ENCODE results near the gene SCAF8. TPM values are rescaled to one million over a fixed set of nuclear protein-coding genes. Genes with fewer than 3 reads are reported as not detected.
A peak's percentile ranks its signal among the peaks of the same experiment; 100 is the strongest.
"Not testable (repeated sequence)": the region's sequence is repeated elsewhere in the genome, so short reads cannot be mapped to it uniquely, and the experiment has no call there.

Gene SCAF8
- total RNA-seq, 4 donors from 2014 or later = 33.8 to 49.3 (median 41.7) TPM

DNA sequence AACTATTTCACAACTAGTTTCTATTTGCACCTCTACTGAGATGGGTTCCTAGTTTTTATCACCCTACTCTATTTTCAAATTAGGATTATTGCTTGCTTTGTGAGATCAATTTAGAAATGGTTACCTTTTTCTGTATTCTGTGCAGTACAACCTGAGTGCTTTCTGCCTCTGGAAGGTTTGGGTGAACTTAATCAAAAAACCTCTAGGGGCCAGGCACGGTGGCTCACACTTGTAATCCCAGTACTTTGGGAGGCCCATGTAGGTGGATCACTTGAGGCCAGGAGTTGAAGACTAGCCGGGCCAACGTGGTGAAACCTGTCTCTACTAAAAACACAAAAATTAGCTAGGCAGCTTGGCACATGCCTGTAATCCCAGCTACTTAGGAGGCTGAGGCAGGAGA, 63.3 kb downstream of the SCAF8 start:
- in situ Hi-C loops (cut with MboI; ENCODE audit: low sequenced_read_pairs in 4 of 4) (no loop called here), intact Hi-C loops (cut with DNase I; ENCODE audit: low total_unique reads) (no loop called here)
- Histone ChIP-seq H3K4me1 (peaks cover 0 to 4% of the 10 kb centered on the region in 2 donors), H3K36me3 (peaks cover 0 to 22% of the 10 kb centered on the region in 2 donors), H3K9me3 (no peaks in the 10 kb centered on the region), H3K4me3 (no peak overlapping the region), H3K27me3 (no peaks in the 10 kb centered on the region), H3K27ac (no peak overlapping the region)
- no peak for TF ChIP-seq POLR2A (IDR thresholded peaks at IDR 0.05)
- no peak for ATAC-seq
- no peak for DNase-seq

DNA sequence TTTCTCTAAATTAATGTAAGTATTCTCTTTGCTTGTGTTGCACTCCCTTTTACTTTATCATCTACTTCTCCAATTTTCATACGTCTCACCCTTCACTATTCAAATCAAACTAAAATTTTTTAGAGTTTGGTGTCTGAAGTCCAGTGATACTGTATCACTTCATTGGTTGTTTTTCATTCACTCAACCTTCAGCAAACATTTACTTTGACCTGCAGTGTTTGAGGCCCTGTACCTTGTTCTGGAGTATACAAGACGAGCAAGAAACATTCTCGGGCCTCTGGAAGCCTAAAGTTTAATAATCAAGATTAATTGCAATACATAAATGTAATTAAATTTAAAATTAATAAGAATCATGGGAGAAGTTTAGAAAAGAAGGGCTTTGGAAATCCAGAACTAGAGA, 64.6 kb downstream of the SCAF8 start:
- Histone ChIP-seq H3K9me3 (no peaks in the 10 kb centered on the region), H3K4me1 (peaks cover 0 to 4% of the 10 kb centered on the region in 2 donors), H3K27ac (no peak overlapping the region), H3K27me3 (no peaks in the 10 kb centered on the region), H3K36me3 (peaks cover 0 to 22% of the 10 kb centered on the region in 2 donors), H3K4me3 (no peak overlapping the region)
- intact Hi-C loops (cut with DNase I; ENCODE audit: low total_unique reads) = no loop called here
- ATAC-seq (no peak), DNase-seq (no peak)
- TF ChIP-seq POLR2A (IDR thresholded peaks at IDR 0.05) = no peak
- TF ChIP-seq, protein P1, sequence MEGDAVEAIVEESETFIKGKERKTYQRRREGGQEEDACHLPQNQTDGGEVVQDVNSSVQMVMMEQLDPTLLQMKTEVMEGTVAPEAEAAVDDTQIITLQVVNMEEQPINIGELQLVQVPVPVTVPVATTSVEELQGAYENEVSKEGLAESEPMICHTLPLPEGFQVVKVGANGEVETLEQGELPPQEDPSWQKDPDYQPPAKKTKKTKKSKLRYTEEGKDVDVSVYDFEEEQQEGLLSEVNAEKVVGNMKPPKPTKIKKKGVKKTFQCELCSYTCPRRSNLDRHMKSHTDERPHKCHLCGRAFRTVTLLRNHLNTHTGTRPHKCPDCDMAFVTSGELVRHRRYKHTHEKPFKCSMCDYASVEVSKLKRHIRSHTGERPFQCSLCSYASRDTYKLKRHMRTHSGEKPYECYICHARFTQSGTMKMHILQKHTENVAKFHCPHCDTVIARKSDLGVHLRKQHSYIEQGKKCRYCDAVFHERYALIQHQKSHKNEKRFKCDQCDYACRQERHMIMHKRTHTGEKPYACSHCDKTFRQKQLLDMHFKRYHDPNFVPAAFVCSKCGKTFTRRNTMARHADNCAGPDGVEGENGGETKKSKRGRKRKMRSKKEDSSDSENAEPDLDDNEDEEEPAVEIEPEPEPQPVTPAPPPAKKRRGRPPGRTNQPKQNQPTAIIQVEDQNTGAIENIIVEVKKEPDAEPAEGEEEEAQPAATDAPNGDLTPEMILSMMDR (IDR thresholded peaks at IDR 0.05 in 4 of 5, conservative IDR thresholded peaks at IDR 0.05 in 1 of 5) = no peak
- in situ Hi-C loops (cut with MboI; ENCODE audit: low sequenced_read_pairs in 4 of 4) = no loop called here

DNA sequence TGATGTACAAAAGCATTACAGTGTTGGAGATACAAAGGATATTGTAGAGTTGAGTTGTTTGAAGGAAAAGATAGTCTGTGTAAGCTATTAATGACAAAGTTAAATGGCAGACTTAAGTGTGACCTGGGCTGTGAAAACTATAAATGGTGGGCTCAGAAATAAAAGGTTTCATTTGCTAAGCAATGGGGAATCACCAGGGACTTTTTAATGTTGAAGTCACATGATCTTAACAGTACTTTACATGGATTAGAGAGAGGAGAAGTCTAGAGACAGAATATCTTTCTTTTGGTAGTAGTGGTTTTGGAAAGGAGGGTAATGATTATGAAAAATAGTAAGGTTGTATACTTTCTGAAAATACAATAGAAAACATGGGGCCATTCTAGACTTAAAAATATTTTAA, 67.1 kb downstream of the SCAF8 start:
- Histone ChIP-seq H3K4me3 (no peak overlapping the region), H3K4me1 (peaks cover 5 to 18% of the 10 kb centered on the region in 2 donors), H3K36me3 (peaks cover 0 to 19% of the 10 kb centered on the region in 2 donors), H3K27me3 (no peaks in the 10 kb centered on the region), H3K9me3 (no peaks in the 10 kb centered on the region), H3K27ac (no peak overlapping the region)
- TF ChIP-seq, protein P1 (IDR thresholded peaks at IDR 0.05 in 4 of 5, conservative IDR thresholded peaks at IDR 0.05 in 1 of 5) = no peak
- TF ChIP-seq POLR2A (IDR thresholded peaks at IDR 0.05) = no peak
- in situ Hi-C loops (cut with MboI; ENCODE audit: low sequenced_read_pairs in 4 of 4) = loop anchor here (5.0 to 10.0 kb wide), 3 partner anchors 66 to 126 kb away; partner anchors contain the start of gene SCAF8 (in 1 of the 4)
- intact Hi-C loops (cut with DNase I; ENCODE audit: low total_unique reads) = no loop called here
- ATAC-seq (no peak), DNase-seq (no peak)

DNA sequence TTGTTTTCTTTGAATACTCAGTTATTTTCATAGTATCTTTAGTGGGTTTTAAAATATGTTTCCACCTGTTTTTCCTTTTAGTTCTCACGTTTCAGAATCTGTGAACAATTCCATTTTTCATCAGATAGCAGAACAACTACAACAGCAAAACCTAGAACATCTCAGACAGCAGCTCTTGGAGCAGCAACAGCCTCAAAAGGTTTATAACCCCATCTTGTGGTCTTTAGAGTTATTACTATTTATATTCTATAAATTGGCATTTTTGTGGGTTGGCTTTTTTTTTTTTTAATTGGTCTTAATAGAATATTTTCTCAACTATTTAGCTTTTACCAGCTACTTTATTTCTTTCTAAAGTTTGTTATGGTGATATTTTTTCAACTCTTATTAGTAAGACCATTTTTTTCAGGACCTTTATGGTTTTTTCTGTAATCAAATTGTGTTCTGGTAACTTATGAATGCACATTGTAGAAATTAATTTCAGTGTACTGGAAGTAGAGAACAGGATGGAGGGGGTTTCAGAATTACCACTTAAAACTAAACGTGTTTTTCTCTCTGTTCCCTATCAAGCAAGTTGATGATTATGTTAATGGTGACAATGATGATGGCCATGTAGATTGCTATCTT, 72.2 kb downstream of the SCAF8 start:
- no peak for DNase-seq
- Histone ChIP-seq H3K27ac (no peak overlapping the region), H3K4me3 (no peak overlapping the region), H3K4me1 (peaks cover 5 to 14% of the 10 kb centered on the region in 2 donors), H3K36me3 (peaks cover 4 to 44% of the 10 kb centered on the region in 2 donors), H3K9me3 (no peaks in the 10 kb centered on the region), H3K27me3 (no peaks in the 10 kb centered on the region)
- ATAC-seq = peak in 1 of 2 donors; percentile 56
- no peak for TF ChIP-seq POLR2A (IDR thresholded peaks at IDR 0.05)
- TF ChIP-seq, protein P1 (IDR thresholded peaks at IDR 0.05 in 4 of 5, conservative IDR thresholded peaks at IDR 0.05 in 1 of 5) = peak in 4 of 5 experiments; percentile 21 to 63 (median 49)
- intact Hi-C loops (cut with DNase I; ENCODE audit: low total_unique reads) (loop anchor here (1.0 kb wide), 2 partner anchors 72 to 130 kb away; partner anchors contain the start of gene SCAF8), in situ Hi-C loops (cut with MboI; ENCODE audit: low sequenced_read_pairs in 4 of 4) (loop anchor here in 3 of 4 donors (10.0 kb wide), 2 partner anchors 71 to 131 kb away; partner anchors contain the start of gene SCAF8 (in 1 of the 3))

DNA sequence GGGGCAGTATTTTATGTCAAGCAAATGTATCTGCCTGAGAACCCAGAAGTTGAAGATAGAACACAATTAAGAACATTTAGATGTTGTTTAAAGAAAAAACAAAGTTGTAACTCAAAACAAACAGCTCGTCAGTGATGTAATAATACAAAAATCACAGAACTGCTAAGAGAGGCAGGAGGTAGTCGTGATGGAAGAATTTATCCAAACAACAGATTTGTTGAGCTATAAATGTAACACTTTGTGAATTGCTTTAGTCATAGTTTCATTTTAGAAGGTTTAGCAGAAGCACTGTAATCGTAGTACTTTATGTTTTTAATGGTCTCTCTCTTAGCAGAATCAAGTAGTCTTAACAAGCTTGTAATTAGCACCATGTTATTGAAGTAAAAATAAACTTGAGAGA, 73.6 kb downstream of the SCAF8 start:
- in situ Hi-C loops (cut with MboI; ENCODE audit: low sequenced_read_pairs in 4 of 4) (loop anchor here in 3 of 4 donors (10.0 kb wide), 2 partner anchors 72 to 132 kb away; partner anchors contain the start of gene SCAF8 (in 1 of the 3)), intact Hi-C loops (cut with DNase I; ENCODE audit: low total_unique reads) (loop anchor here (1.0 kb wide), 1 partner anchor 15 kb away; no protein-coding TSS in a partner anchor)
- ATAC-seq (no peak), DNase-seq (no peak)
- Histone ChIP-seq H3K27me3 (no peaks in the 10 kb centered on the region), H3K27ac (no peak overlapping the region), H3K36me3 (peaks cover 4 to 59% of the 10 kb centered on the region in 2 donors), H3K9me3 (no peaks in the 10 kb centered on the region), H3K4me3 (no peak overlapping the region), H3K4me1 (peaks cover 5 to 14% of the 10 kb centered on the region in 2 donors)
- TF ChIP-seq POLR2A (IDR thresholded peaks at IDR 0.05) = no peak
- TF ChIP-seq, protein P1 (IDR thresholded peaks at IDR 0.05 in 4 of 5, conservative IDR thresholded peaks at IDR 0.05 in 1 of 5) = no peak

DNA sequence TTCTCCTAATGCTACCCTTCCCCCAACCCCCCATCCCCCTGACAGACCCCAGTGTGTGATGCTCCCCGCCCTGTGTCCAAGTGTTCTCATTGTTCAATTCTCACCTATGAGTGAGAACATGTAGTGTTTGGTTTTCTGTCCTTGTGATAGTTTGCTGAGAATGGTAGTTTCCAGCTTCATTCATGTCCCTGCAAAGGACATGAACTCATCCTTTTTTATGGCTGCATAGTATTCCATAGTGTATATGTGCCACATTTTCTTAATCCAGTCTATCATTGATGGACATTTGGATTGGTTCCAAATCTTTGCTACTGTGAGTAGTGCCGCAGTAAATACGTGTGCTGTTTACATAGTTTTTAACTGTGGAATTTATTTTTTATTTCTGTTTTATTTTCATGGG, 78.4 kb downstream of the SCAF8 start:
- H3K27me3 ChIP-seq; DNase-seq; ATAC-seq; H3K9me3 ChIP-seq; H3K27ac ChIP-seq; H3K4me3 ChIP-seq; intact Hi-C loops (cut with DNase I; ENCODE audit: low total_unique reads); H3K4me1 ChIP-seq; in situ Hi-C loops (cut with MboI; ENCODE audit: low sequenced_read_pairs in 4 of 4): not testable (repeated sequence)
- H3K36me3 ChIP-seq = peaks cover 4 to 88% of the 10 kb centered on the region in 2 donors

Measured in gastrocnemius medialis (tissue), 4 donors.